Muscle layer of duodenum (tissue), 2 donors: Measurements from ENCODE around the gene ANKMY1.

Source experiments
- H3K27ac ChIP-seq: one replicate; pipeline ENCODE4 v1.7.0; 2013; ENCODE audit warnings: mild to moderate bottlenecking, low read length
- H3K27me3 ChIP-seq: one replicate; pipeline ENCODE4 v1.7.0; 2013; ENCODE audit warnings: low read depth, mild to moderate bottlenecking, control low read depth, low read length
- H3K36me3 ChIP-seq, 2 donors: one replicate each; pipeline ENCODE4 v1.7.0; 2013; ENCODE audit warnings: low read length in 2 of 2, control low read depth in 1 of 2, mild to moderate bottlenecking in 1 of 2; ENCODE audit not compliant: insufficient read depth in 2 of 2, control insufficient read depth in 1 of 2
- H3K4me1 ChIP-seq, 2 donors: one replicate each; pipeline ENCODE4 v1.7.0; 2013; ENCODE audit warnings: low read length in 2 of 2, mild to moderate bottlenecking in 2 of 2, control low read depth in 1 of 2, moderate library complexity in 1 of 2; ENCODE audit not compliant: insufficient read depth in 2 of 2, control insufficient read depth in 1 of 2
- H3K4me3 ChIP-seq, 2 donors: one replicate each; pipeline ENCODE4 v1.7.0; 2013; ENCODE audit warnings: low read length in 2 of 2, low read depth in 1 of 2, mild to moderate bottlenecking in 1 of 2
- H3K9me3 ChIP-seq, 2 donors: one replicate each; pipeline ENCODE4 v1.7.0; 2013; ENCODE audit warnings: low read length in 2 of 2, control low read depth in 1 of 2, mild to moderate bottlenecking in 1 of 2; ENCODE audit not compliant: control insufficient read depth in 1 of 2
- donor health status: healthy.

ANKMY1 gene

DNA sequence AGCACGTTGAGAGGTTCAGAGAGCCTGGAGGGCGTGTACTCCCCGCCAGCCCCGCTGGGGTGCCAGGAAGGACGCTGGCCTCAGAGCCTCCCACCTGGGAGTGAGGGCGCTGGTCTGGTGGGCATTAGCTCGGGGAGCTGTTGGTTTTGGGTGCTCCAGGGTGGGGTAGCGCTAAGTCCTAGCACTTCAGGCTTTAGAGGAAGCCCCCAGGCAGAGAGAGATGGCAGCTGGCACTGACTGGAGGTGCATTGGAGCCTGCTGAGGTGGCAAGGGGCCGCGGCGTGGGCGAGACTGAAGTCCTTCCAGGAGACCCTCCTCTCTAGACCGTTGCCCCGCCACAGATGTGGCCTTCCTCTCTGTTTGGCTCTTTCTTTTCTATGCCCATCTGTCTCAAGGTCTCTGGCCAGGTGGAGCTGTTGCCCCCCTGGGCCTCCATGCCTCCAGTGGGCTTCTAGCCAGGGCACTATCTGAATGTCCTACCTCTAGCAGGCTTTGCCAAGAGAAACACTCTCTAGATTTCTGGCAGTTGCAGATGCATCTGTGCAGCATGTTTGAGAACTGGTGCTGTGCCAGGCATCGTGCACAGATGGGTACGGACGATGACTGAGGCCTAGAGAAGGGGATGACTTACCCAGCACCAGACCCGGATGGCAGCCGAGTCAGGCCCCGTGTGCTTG lies 35.4 kb upstream of the ANKMY1 start:
- Histone ChIP-seq H3K4me1 (peaks cover 0 to 8% of the 10 kb centered on the region in 2 donors), H3K36me3 (peaks cover 13 to 64% of the 10 kb centered on the region in 2 donors)

DNA sequence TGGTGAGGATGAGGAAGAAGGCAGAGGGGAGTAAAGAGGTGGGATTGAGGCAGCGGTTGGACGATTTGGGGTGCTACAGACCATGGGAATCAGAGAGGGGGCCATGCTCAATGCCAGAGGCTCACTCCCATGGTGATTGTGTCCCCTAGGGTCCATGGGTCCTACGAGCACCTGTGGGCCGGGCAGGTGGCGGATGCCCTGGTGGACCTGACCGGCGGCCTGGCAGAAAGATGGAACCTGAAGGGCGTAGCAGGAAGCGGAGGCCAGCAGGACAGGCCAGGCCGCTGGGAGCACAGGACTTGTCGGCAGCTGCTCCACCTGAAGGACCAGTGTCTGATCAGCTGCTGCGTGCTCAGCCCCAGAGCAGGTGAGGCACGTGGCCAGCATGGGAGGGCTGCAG lies 34.0 kb upstream of the ANKMY1 start:
- no peak overlapping the region for H3K27ac ChIP-seq
- peaks cover 13 to 59% of the 10 kb centered on the region in 2 donors for H3K36me3 ChIP-seq
- no peaks in the 10 kb centered on the region for H3K9me3 ChIP-seq
- peaks cover 7 to 20% of the 10 kb centered on the region in 2 donors for H3K4me1 ChIP-seq
- no peaks in the 10 kb centered on the region for H3K27me3 ChIP-seq
- no peak overlapping the region for H3K4me3 ChIP-seq

More for the DNA sequence above, 35.4 kb upstream of the ANKMY1 start:
- Histone ChIP-seq H3K4me3 (no peak overlapping the region), H3K27me3 (no peaks in the 10 kb centered on the region), H3K27ac (no peak overlapping the region), H3K9me3 (no peaks in the 10 kb centered on the region)

DNA sequence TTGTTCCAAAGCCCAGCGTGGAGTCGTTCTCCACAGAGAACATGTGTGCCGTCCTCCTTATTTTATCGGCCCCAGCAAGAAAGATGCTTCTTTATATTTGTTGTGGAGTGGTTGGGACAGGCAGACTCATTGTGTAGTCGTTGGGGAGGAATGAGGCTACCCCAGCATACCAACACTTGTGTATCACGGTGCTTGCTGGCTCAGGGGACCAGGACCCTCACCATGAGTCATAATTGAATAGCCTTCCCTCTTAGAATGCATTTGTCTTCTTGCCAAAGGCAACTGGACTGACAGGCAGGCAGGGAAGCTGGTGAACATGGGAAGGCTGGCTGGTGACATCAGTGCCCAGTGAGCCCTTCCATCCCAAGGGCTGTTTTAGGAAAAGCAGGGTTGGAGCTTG lies 33.4 kb upstream of the ANKMY1 start:
- H3K4me1 ChIP-seq = peaks cover 7 to 20% of the 10 kb centered on the region in 2 donors
- H3K36me3 ChIP-seq = peaks cover 13 to 54% of the 10 kb centered on the region in 2 donors
- no peaks in the 10 kb centered on the region for H3K27me3 ChIP-seq
- H3K9me3 ChIP-seq = no peaks in the 10 kb centered on the region
- H3K4me3 ChIP-seq = no peak overlapping the region
- no peak overlapping the region for H3K27ac ChIP-seq

DNA sequence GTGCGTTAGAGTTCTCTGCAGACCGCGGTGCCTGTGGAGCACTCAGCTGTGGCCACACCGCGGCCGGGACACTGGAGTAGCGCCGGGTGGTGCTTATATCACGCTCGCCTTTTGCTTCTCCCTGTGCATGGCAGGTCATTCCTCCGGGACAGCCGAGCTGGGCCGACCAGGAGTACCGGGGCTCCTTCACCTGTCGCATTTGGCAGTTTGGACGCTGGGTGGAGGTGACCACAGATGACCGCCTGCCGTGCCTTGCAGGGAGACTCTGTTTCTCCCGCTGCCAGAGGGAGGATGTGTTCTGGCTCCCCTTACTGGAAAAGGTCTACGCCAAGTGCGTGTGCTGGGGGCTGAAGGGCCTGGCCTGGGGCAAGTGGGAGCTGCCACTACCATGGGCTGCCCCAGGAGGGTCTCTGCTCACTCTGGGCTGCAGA lies 32.9 kb upstream of the ANKMY1 start:
- Histone ChIP-seq H3K27me3 (no peaks in the 10 kb centered on the region), H3K4me3 (no peak overlapping the region), H3K4me1 (peaks cover 7 to 20% of the 10 kb centered on the region in 2 donors), H3K9me3 (no peaks in the 10 kb centered on the region), H3K27ac (no peak overlapping the region), H3K36me3 (peaks cover 13 to 49% of the 10 kb centered on the region in 2 donors)

DNA sequence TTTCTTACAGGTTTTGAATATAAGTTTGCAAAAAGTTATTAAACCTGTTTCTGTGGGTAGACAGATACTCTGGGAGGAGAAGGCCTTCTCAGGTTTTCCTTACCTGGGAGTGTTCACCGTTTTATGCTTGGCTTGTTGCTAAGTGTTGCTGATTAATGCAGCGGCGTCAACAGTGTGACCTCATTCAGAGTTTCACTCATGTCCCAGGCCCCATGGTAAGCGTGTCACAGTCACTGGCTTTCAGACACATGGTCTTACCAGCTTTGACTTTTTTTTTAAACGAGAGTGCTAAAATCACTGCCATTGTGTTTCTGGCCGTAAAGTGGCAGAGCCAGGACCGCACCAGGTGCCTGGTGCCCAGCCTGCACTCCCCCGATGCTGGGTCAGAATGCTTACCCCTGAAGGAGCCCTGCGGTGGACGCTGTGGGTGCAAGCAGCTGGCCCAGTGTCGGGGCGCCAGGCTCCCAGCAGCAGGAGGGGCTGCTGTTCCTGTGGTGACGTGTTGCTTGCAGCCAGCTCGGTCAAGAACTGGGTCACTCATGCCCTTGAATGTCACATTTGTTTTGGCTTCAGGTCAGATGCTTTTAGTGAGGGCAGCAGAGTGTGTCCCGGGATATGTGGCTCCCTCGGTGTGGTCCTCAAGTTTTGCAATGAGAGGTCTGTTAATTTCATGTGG lies 32.2 kb upstream of the ANKMY1 start:
- Histone ChIP-seq H3K9me3 (no peaks in the 10 kb centered on the region), H3K36me3 (peaks cover 14 to 45% of the 10 kb centered on the region in 2 donors), H3K27me3 (no peaks in the 10 kb centered on the region), H3K27ac (no peak overlapping the region), H3K4me1 (peaks cover 14 to 27% of the 10 kb centered on the region in 2 donors), H3K4me3 (no peak overlapping the region)

DNA sequence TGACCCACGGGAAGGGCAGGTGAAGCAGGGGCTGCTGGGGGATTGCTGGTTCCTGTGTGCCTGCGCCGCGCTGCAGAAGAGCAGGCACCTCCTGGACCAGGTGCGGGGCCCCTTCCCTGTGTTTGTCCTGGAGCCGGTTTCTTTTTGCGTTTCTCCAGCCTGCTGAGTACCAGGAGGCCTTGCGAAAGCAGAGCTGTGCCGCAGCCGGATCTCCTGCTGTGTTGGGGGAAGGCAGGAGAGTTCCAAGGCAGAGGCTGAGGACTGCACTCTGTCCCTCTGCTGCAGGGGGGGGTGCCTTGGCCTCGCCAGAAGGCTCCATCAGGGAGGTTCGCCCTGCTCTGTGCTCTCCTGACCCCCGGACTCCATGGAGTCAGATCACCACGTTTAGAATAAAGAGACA lies 31.6 kb upstream of the ANKMY1 start:
- Histone ChIP-seq H3K9me3 (no peaks in the 10 kb centered on the region), H3K27ac (no peak overlapping the region), H3K4me1 (peaks cover 19 to 34% of the 10 kb centered on the region in 2 donors), H3K27me3 (no peaks in the 10 kb centered on the region), H3K4me3 (no peak overlapping the region), H3K36me3 (peaks cover 18 to 44% of the 10 kb centered on the region in 2 donors)

DNA sequence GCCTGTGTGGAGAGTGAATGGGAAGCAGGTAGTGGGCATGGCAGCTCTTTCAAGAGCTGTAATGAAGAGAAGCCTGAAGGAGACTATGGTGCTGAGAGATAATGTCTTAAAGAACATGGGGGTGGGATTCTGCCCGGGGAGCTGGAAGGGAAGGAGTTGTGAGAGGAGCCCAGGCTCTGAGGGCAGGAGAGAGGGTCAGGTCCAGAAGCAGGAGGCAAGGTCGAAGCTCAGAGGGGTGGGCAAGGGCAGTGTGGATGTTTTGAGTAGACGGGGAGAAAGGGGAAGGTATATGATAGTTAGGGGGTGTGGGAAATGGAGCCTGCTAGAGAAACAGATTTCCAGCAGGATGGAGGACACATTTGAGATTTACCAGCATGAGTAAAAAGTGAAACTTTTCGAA lies 30.9 kb upstream of the ANKMY1 start:
- H3K9me3 ChIP-seq = no peaks in the 10 kb centered on the region
- H3K27ac ChIP-seq = no peak overlapping the region
- no peaks in the 10 kb centered on the region for H3K27me3 ChIP-seq
- H3K4me1 ChIP-seq = peaks cover 19 to 37% of the 10 kb centered on the region in 2 donors
- no peak overlapping the region for H3K4me3 ChIP-seq
- H3K36me3 ChIP-seq = peaks cover 18 to 43% of the 10 kb centered on the region in 2 donors

DNA sequence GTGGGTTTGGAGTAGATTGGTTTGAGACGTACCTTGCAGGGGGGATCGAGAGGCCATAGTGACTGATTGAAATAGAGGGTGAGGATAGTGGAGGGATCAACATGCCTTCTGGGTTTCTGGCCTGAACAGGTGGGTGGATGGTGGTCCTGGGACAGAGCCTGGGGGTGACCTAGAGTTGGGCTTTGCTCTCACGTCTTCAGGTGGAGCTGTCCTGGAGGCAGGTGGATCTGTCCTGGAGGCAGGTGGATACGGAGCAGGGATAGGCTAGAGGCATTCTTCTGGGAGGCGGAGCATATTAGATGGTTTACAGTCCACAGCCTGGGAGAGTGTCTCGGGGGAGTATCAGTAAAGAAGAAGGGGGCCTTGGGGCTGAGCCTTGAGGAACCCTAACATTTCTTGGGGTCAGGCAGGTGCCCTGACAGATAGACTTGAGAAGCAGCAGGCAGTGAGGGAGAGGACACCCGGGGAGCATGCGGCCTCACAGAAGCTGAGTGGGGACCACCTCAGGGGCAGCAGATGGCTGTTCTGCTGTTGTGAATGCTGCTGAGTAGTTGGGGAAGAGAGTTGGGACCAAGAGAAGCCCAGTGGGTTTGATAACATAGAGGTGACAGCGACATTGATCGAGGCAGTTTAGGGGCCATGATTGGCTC lies 30.3 kb upstream of the ANKMY1 start:
- H3K27ac ChIP-seq = no peak overlapping the region
- no peaks in the 10 kb centered on the region for H3K9me3 ChIP-seq
- H3K27me3 ChIP-seq = no peaks in the 10 kb centered on the region
- H3K4me1 ChIP-seq = peaks cover 19 to 37% of the 10 kb centered on the region in 2 donors
- peak overlapping the region; percentile 87 to 94 for H3K4me3 ChIP-seq
- peaks cover 18 to 38% of the 10 kb centered on the region in 2 donors for H3K36me3 ChIP-seq

DNA sequence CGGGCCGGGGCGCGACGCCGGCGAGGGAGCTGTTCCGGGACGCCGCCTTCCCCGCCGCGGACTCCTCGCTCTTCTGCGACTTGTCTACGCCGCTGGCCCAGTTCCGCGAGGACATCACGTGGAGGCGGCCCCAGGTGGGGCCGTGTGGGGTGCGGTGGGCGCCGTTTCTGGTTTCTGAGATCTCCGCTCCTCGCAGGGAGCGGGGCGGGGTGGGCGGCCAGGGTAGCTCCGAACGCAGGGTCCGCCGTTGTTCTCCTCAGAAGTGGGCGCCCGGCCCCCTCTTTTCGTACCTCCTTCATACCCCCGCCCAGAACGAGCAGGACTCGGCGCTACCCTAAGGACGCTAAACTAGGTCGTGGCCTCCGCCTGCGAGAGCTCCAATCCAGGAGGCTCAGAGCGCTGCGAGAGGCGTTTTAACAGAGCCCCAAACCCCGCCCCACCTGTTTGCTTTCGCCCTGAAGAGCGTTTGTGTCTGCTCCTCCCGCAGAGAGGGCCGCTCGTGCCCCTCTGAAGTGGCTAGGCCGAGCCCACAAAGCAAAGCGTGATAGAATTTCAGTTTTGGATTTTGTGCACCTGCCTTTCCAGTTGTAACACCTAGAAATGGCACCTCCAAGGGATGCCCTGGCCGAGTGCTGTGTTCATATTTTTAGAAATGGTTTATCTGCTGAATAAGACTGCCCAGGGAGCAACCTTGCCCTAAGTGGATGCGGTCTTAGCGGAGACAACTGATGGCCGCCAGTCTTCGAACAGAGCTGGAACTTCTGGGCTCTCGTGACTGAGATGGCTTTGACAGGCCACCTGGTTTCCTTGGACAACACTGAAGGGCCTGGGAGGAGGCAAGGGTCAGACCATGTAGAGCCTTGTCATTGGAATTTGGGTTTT lies 29.4 kb upstream of the ANKMY1 start:
- no peaks in the 10 kb centered on the region for H3K9me3 ChIP-seq
- H3K27me3 ChIP-seq = no peaks in the 10 kb centered on the region
- H3K4me3 ChIP-seq = peak overlapping the region; percentile 87 to 94
- H3K27ac ChIP-seq = no peak overlapping the region
- H3K4me1 ChIP-seq = peaks cover 19 to 37% of the 10 kb centered on the region in 2 donors
- peaks cover 18 to 33% of the 10 kb centered on the region in 2 donors for H3K36me3 ChIP-seq

DNA sequence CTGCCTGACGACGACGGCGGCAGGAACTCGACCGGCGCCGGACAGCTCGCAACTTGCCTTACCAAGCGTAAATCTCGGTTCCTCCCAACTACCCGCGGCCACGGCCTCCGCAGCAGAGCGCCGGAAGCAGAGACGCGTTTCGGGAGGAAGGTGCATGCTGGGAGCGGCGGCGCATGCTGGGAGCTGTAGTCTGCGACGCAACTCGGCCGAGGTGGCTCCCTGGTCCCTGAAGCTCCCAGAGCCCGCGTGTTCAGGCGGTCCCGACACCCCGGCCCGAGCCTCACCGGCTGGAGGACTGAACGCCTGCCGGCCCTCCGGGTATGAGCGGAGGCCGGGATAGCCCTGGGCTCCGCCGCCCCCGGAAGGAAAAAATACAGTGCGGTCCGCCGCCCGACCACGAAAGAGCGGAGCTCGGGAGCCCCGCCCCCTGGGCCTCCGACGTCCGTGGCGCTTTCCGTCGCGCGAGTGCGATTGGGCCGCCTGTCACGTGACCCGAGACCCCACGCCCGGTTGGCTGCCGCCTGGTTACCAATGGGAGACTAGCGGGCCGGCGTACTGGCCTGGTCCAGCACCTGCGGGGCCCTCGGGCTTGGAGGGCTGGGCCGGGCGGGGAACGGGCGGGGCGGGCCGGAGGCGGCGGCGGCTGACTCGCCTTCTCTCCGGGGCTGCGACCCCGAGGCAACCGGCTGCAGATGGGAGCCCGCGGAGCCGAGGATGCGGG lies 28.6 kb upstream of the ANKMY1 start, which contains the start of gene CAPN10:
TSS of gene CAPN10 (plus strand) at position 537 of the 721 bp plus-strand sequence. CDS start at position 715, 178 bp downstream.
- H3K4me3 ChIP-seq = peak within 1 kb of the TSS; percentile 87 to 94
- H3K4me1 ChIP-seq = peaks cover 19 to 37% of the 10 kb centered on the region in 2 donors
- H3K9me3 ChIP-seq = no peaks in the 10 kb centered on the region
- peak within 1 kb of the TSS; percentile 93 for H3K27ac ChIP-seq
- peaks cover 16 to 25% of the 10 kb centered on the region in 2 donors for H3K36me3 ChIP-seq
- H3K27me3 ChIP-seq = no peaks in the 10 kb centered on the region
